Brain microvascular endothelial cell (primary cell): ENCODE data around the gene NCKAP5L.

Source experiments
- DNase-seq: peaks from one replicate; pipeline ENCODE4 v3.0.0-alpha.2; 2020
- H3K27ac ChIP-seq: fragments of 250-450 bp; sonication (Bioruptor Pico); 2 replicates; pipeline ENCODE4 v1.5.1; 2020; ENCODE audit warnings: mild to moderate bottlenecking, moderate library complexity
- H3K27me3 ChIP-seq: fragments of 250-450 bp; sonication (Bioruptor Pico); replicated peaks from 2 replicates; pipeline ENCODE4 v1.5.1; 2020; ENCODE audit warnings: mild to moderate bottlenecking
- H3K36me3 ChIP-seq: fragments of 250-450 bp; sonication (Bioruptor Pico); replicated peaks from 2 replicates; pipeline ENCODE4 v1.5.1; 2020; ENCODE audit warnings: mild to moderate bottlenecking
- H3K4me3 ChIP-seq: 2 replicates; pipeline ENCODE4 v1.5.1; 2011; ENCODE audit warnings: low read depth, mild to moderate bottlenecking, control low read depth, low read length, moderate library complexity
- CTCF ChIP-seq: IDR thresholded peaks from 2 replicates; pipeline ENCODE4 v1.5.1; 2011; ENCODE audit warnings: low read depth, mild to moderate bottlenecking, moderate library complexity, low read length, control low read depth, inconsistent platforms; ENCODE audit errors: missing control alignments
- in situ Hi-C: cut with HindIII; loops from 2 replicates; pipeline ENCODE4 v1.10.0; 2017; ENCODE audit warnings: low sequenced_read_pairs, low pct_ligation_motif_present

NCKAP5L gene

GRCh38 chr12:49842519-49843352 is 14.5 kb upstream of the NCKAP5L start, which contains the start of gene BCDIN3D:
TSS of gene BCDIN3D (minus strand) at chr12:49843106. CDS start at chr12:49843087, 19 bp downstream.
- Histone ChIP-seq H3K27me3 (no peaks in the 10 kb centered on the region), H3K27ac (peak within 1 kb of the TSS; percentile 26), H3K4me3 (peak within 1 kb of the TSS; percentile 84), H3K36me3 (no peaks in the 10 kb centered on the region)
- peak; percentile 92 for DNase-seq
- no peak for TF ChIP-seq CTCF
- in situ Hi-C loops, result no loop called here

DNA sequence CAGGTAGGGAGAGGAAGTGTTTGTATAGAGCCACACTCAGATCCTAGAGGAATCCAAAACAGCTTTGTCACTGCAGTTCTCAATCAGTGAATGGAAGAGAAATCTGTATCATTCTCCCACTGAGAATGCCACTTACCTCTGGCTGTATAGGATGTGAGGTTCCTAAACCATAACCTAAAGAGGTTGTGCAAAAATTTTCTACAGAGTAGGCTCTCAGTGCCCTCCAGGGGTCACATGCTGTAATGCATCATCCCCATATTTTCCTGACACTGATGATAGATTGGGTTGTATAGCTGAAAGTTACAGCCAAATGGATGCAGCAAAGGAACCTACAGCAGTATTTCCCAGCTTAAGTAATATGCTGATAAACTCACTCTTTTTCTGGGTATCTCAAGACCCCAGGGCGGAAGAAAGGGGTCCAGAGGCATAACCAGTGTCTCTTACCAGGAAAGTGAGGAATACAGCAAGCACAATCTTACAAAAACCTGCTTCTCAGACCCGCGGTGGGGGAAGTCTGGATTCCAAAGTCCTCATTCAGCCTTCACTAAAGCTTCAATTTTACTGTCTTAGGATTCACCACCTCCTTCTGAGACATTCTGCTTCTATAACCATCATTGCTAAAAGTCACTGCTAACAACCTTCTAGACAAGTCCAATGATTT is 10.9 kb upstream of the NCKAP5L start:
- Histone ChIP-seq H3K27ac (no peak overlapping the region), H3K36me3 (no peaks in the 10 kb centered on the region), H3K4me3 (no peak overlapping the region), H3K27me3 (no peaks in the 10 kb centered on the region)
- peak; percentile 50 for DNase-seq
- in situ Hi-C loops, result no loop called here
- peak; percentile 82 for TF ChIP-seq CTCF

DNA sequence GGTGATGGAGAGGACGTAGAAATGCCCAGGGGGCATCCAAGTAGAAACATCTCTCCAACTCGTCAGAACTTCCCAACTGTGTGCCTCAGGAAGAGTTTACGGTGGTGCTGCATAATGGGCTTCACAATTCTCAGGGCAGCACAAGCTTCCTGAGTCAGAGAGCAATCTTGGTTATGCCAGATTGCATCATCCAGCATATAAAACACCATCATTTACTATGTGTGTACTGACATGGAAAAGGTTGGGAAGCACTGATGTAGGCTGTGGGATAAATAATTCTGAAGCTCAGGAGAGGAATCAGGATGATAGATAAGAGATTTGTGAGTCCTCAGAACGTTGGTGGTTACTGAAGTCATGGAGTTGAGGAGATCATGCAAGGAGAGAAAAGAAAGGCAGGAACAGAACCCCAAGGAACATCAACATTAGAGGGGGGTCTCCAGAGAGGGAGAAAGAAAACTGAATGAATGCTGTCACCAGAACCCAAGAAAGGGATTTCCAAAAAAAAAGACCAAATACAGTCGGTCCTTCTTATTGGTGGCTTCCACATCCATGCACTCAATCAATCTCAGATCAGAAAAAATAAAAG is 4.7 kb upstream of the NCKAP5L start:
- H3K36me3 ChIP-seq, result no peaks in the 10 kb centered on the region
- H3K4me3 ChIP-seq, result no peak overlapping the region
- DNase-seq, result no peak
- TF ChIP-seq CTCF, result no peak
- no peaks in the 10 kb centered on the region for H3K27me3 ChIP-seq
- in situ Hi-C loops, result no loop called here
- H3K27ac ChIP-seq, result no peak overlapping the region

GRCh38 chr12:49831717-49832116 is 3.5 kb upstream of the NCKAP5L start:
- no peak for DNase-seq
- H3K27ac ChIP-seq, result no peak overlapping the region
- no peak for TF ChIP-seq CTCF
- H3K4me3 ChIP-seq, result no peak overlapping the region
- H3K27me3 ChIP-seq, result no peaks in the 10 kb centered on the region
- in situ Hi-C loops, result no loop called here
- no peaks in the 10 kb centered on the region for H3K36me3 ChIP-seq

- Histone ChIP-seq H3K27me3 (no peaks in the 10 kb centered on the region), H3K36me3 (no peaks in the 10 kb centered on the region), H3K4me3 (peak overlapping the region; percentile 80), H3K27ac (peak overlapping the region; percentile 64)
- TF ChIP-seq CTCF, result no peak
- peak; percentile 21 for DNase-seq
- in situ Hi-C loops, result no loop called here
Observed at GRCh38 chr12:49827401-49828099, 663 bp downstream of the NCKAP5L start.
